K562 (cell line): ENCODE results near the gene RWDD3. TPM values are rescaled to one million over a fixed set of nuclear protein-coding genes. Genes with fewer than 3 reads are reported as not detected.

Source experiments
- ATAC-seq: fragments of 200-7000 bp; cut with Tn5 transposase; 3 replicates; pipeline ENCODE4 v1.9.1; 2020; ENCODE audit warnings: moderate library complexity
- BruUV-seq: library from RNA; stranded (reverse); fragments of 400-500 nt; replicated peaks from 2 replicates; lab custom pipeline; 2021; lab: Mats Ljungman, UMichigan
- CTCF ChIA-PET: fragments of 300-600 bp; formaldehyde crosslinking; extraction: SDS; loops from one replicate; lab custom pipeline; 2021; ENCODE audit warnings: low intra/inter-chr PET ratio; lab: Yijun Ruan, JAX
- POLR2A ChIA-PET: fragments of 300-600, 350-650 bp; sonication (Branson Sonifier 250); formaldehyde crosslinking; extraction: SDS; loops from one replicate; lab custom pipeline; 2021; ENCODE audit warnings: antibody characterized with exemption, inconsistent platforms; lab: Yijun Ruan, JAX
- DNase-seq, 4 experiments: peaks; one replicate each; pipeline versions ENCODE4 v3.0.0 to v3.0.0-alpha.2; 2011 to 2018; ENCODE audit warnings: low spot score in 3 of 4, mixed read lengths in 3 of 4; ENCODE audit errors: extremely low read depth in 1 of 4
- FAIRE-seq: peaks from 2 replicates; lab custom pipeline; 2011; peaks lifted over from hg19 to GRCh38; lab: Jason Lieb, UNC
- H2AFZ ChIP-seq: 2 replicates; pipeline ENCODE4 v1.6.0; 2011; ENCODE audit warnings: low read depth, low read length, control low read depth, inconsistent platforms
- H3K27ac ChIP-seq: fragments of 200-600 bp; 3 replicates; pipeline ENCODE4 v1.8.0; 2011; ENCODE audit warnings: low read depth, mild to moderate bottlenecking, control low read depth, inconsistent platforms, low read length, moderate library complexity, mixed read lengths; ENCODE audit errors: extremely low read depth
- H3K27me3 ChIP-seq, 2 experiments: fragments of 300-600 bp in 1 of 2; 2 replicates in 1 of 2; 3 replicates in 1 of 2; pipeline versions ENCODE4 v1.6.0 to v1.8.0; 2011; ENCODE audit warnings: inconsistent platforms in 2 of 2, low read length in 2 of 2, mild to moderate bottlenecking in 1 of 2, mixed read lengths in 1 of 2, moderate library complexity in 1 of 2; ENCODE audit not compliant: control insufficient read depth in 2 of 2, insufficient read depth in 2 of 2
- H3K36me3 ChIP-seq: fragments of 300-600 bp; 3 replicates; pipeline ENCODE4 v1.8.0; 2011; ENCODE audit warnings: mild to moderate bottlenecking, low read length, inconsistent platforms; ENCODE audit not compliant: control insufficient read depth, insufficient read depth
- H3K4me1 ChIP-seq, 2 experiments: fragments of 200-600 bp in 1 of 2; replicated peaks in 1 of 2; 2 replicates in 1 of 2; 3 replicates in 1 of 2; pipeline versions ENCODE4 v1.5.1 to v1.8.0; 2011; ENCODE audit warnings: inconsistent platforms in 2 of 2, low read length in 2 of 2, mild to moderate bottlenecking in 1 of 2, mixed read lengths in 1 of 2, moderate library complexity in 1 of 2; ENCODE audit not compliant: control insufficient read depth in 2 of 2, insufficient read depth in 2 of 2
- H3K4me2 ChIP-seq: 2 replicates; pipeline ENCODE4 v1.6.1; 2011; ENCODE audit warnings: low read length, control low read depth, inconsistent platforms, mixed read lengths; ENCODE audit not compliant: insufficient read depth
- H3K4me3 ChIP-seq: fragments of 200-600 bp; sonication (generic), shearing (Covaris generic); 2 replicates; pipeline ENCODE4 v1.5.1; 2016; ENCODE audit warnings: control low read depth, inconsistent platforms
- H3K79me2 ChIP-seq: fragments of 200-600 bp; 3 replicates; pipeline ENCODE4 v1.8.0; 2011; ENCODE audit warnings: low read length, inconsistent platforms; ENCODE audit not compliant: control insufficient read depth, insufficient read depth
- H3K9ac ChIP-seq, 2 experiments: 2 replicates each; pipeline versions ENCODE4 v1.6.0 to v1.6.1; 2011; ENCODE audit warnings: low read depth in 2 of 2, low read length in 2 of 2, control low read depth in 1 of 2, inconsistent platforms in 1 of 2, mild to moderate bottlenecking in 1 of 2, mixed read lengths in 1 of 2; ENCODE audit not compliant: insufficient read depth in 1 of 2
- H3K9me1 ChIP-seq: one replicate; pipeline ENCODE4 v1.6.0; 2011; ENCODE audit warnings: inconsistent platforms, mild to moderate bottlenecking, low read length, moderate library complexity; ENCODE audit not compliant: control insufficient read depth, insufficient read depth
- H3K9me3 ChIP-seq: replicated peaks from 2 replicates; pipeline ENCODE4 v1.5.1; 2011; ENCODE audit warnings: low read depth, low read length, inconsistent platforms; ENCODE audit not compliant: control insufficient read depth, insufficient read depth
- H4K20me1 ChIP-seq: replicated peaks from 2 replicates; pipeline ENCODE4 v1.6.1; 2011; ENCODE audit warnings: low read length, inconsistent platforms, mixed read lengths; ENCODE audit not compliant: control insufficient read depth, insufficient read depth
- AFF1 ChIP-seq, 2 experiments: fragments of 450-650 bp; IDR thresholded peaks; 2 replicates each; pipeline ENCODE4 v1.6.1; 2018; ENCODE audit warnings: mild to moderate bottlenecking in 2 of 2, low read depth in 1 of 2; ENCODE audit not compliant: partially characterized antibody in 2 of 2
- ATF3 ChIP-seq, 2 experiments: fragments of 450-650 bp in 1 of 2; sonication (generic) in 1 of 2; formaldehyde crosslinking in 1 of 2; IDR thresholded peaks in 1 of 2; conservative IDR thresholded peaks in 1 of 2; 2 replicates each; pipeline versions ENCODE4 v1.6.1 to v1.8.1; 2016 to 2023; ENCODE audit warnings: mild to moderate bottlenecking in 2 of 2, moderate library complexity in 2 of 2, inconsistent platforms in 1 of 2, missing genetic modification reagents in 1 of 2
- BDP1 ChIP-seq: IDR thresholded peaks from 3 replicates; pipeline ENCODE4 v1.6.1; 2011; ENCODE audit not compliant: insufficient read length, insufficient read depth
- CHAMP1 ChIP-seq: fragments of 450-650 bp; IDR thresholded peaks from 2 replicates; pipeline ENCODE4 v1.6.1; 2016; ENCODE audit warnings: mild to moderate bottlenecking
- HCFC1 ChIP-seq: IDR thresholded peaks from 2 replicates; pipeline ENCODE4 v1.6.1; 2012; ENCODE audit warnings: low read depth, low read length, improper control_type of control experiment
- ZFX ChIP-seq: sonication (generic); formaldehyde crosslinking; IDR thresholded peaks from 2 replicates; pipeline ENCODE4 v1.8.0; 2022; ENCODE audit warnings: mild to moderate bottlenecking, missing genetic modification reagents, moderate library complexity
- WGBS: fragments of 100-300 bp; shearing (Covaris generic); methylation state at CpG from one replicate; pipeline ENCODE4 v1.1.6; 2016; ENCODE audit warnings: low coverage, mixed read lengths; ENCODE audit not compliant: insufficient coverage; ENCODE audit errors: missing lambda C conversion rate; 5-methylcytosine and 5-hydroxymethylcytosine counted together
- in situ Hi-C: fragments of 300-500 bp; cut with MboI; formaldehyde crosslinking; loops from 4 replicates; pipeline ENCODE4 v1.15.0; 2018; ENCODE audit warnings: inconsistent platforms, mixed read lengths
- intact Hi-C: fragments of 100-400 bp; cut with micrococcal nuclease; formaldehyde crosslinking; loops from 2 replicates; pipeline ENCODE4 v1.14.2; 2022
- polyA plus RNA-seq, 8 experiments: library from polyadenylated mRNA; depleted of rRNA in 4 of 8; stranded (reverse) in 5 of 8; unstranded in 3 of 8; fragments of >200 nt; fragmentation: Nextera tagmentation in 2 of 8; fragmentation: Illumina TruSeq in 1 of 8; extraction: Ambion mirVana in 2 of 8; extraction: Trizol in 1 of 8; gene quantifications; 2 replicates each; pipeline versions ENCODE4 v1.2.1 to v1.2.3, GENCODE V29; 2011 to 2014; ENCODE audit warnings: inconsistent platforms in 1 of 8, missing spikeins in 1 of 8
- total RNA-seq, 7 experiments: library from RNA; depleted of rRNA in 6 of 7; stranded (reverse); fragments of >200 nt in 6 of 7; fragmentation: Illumina TruSeq in 2 of 7; extraction: Trizol in 2 of 7; gene quantifications; 2 replicates each; pipeline versions ENCODE4 v1.2.1 to v1.2.3, GENCODE V29; 2011 to 2021; ENCODE audit warnings: low replicate concordance in 1 of 7

Gene RWDD3
- total and polyA plus RNA-seq, 9 of the 15 experiments (the other 6 are each of a cell fraction or from before 2014, with no cell fraction given), result 21.6 to 65.0 (median 34.9) TPM

- Histone ChIP-seq H3K9me1 (no peaks in the 10 kb centered on the region), H4K20me1 (no peaks in the 10 kb centered on the region), H3K36me3 (no peaks in the 10 kb centered on the region), H3K27me3 (no peaks in the 10 kb centered on the region), H3K9ac (no peak overlapping the region), H3K27ac (no peak overlapping the region), H3K4me2 (no peak overlapping the region)
- FAIRE-seq, result no peak
- in situ Hi-C loops (no loop called here), intact Hi-C loops (loop anchor here (10.0 kb wide), 1 partner anchor 1428 kb away; no protein-coding TSS in a partner anchor)
- 0 out of 3 replicates have a peak, but pooled peaks have one; percentile 34 for ATAC-seq
- WGBS, result 3% methylated on average over 5 of the region's 5 CpGs
- POLR2A ChIA-PET, result no interaction called here
- peak in 1 of 4 experiments; percentile 8 for DNase-seq
- no TSS peak for BruUV-seq
- CTCF ChIA-PET, result no interaction called here
- TF ChIP-seq CHAMP1 (no peak), AFF1 (IDR thresholded peaks at IDR 0.05; ENCODE audit: low read depth in 1 of 2, partially characterized antibody in 2 of 2) (no peak), ATF3 (IDR thresholded peaks at IDR 0.05) (no peak), ATF3 (CRISPR knock-in tag; conservative IDR thresholded peaks at IDR 0.05) (no peak), ZFX (CRISPR knock-in tag) (no peak), BDP1 (no peak), HCFC1 (no peak)
- TF ChIP-seq, all 486 proteins: peak for 0
- Histone ChIP-seq H3K79me2 (no peaks in the 10 kb centered on the region), H2AFZ (no peak overlapping the region), H3K4me3 (no peak overlapping the region), H3K4me1 (no peaks in the 10 kb centered on the region), H3K9me3 (no peaks in the 10 kb centered on the region)
Measured at GRCh38 chr1:95286479-95286878, 52.5 kb downstream of the RWDD3 start.
